Astrocyte (in vitro differentiated cells and primary cell): ENCODE measurements around the gene FAM98C. TPM values are rescaled to one million over a fixed set of nuclear protein-coding genes. Genes with fewer than 3 reads are reported as not detected.

Source experiments
- DNase-seq: peaks from one replicate; pipeline ENCODE4 v3.0.0-alpha.2; 2010; ENCODE audit warnings: low read depth
- FAIRE-seq: peaks from 2 replicates; lab custom pipeline; 2011; peaks lifted over from hg19 to GRCh38; lab: Jason Lieb, UNC
- H2AFZ ChIP-seq: 2 replicates; pipeline ENCODE4 v1.6.0; 2012; ENCODE audit warnings: low read depth, low read length, inconsistent platforms
- H3K27ac ChIP-seq: 2 replicates; pipeline ENCODE4 v1.5.1; 2011; ENCODE audit warnings: low read depth, low read length, inconsistent platforms
- H3K27me3 ChIP-seq: 2 replicates; pipeline ENCODE4 v1.6.0; 2011; ENCODE audit warnings: low read length, inconsistent platforms; ENCODE audit not compliant: insufficient read depth
- H3K36me3 ChIP-seq: 2 replicates; pipeline ENCODE4 v1.5.1; 2011; ENCODE audit warnings: low read length, inconsistent platforms; ENCODE audit not compliant: insufficient read depth
- H3K4me1 ChIP-seq: 2 replicates; pipeline ENCODE4 v1.5.1; 2011; ENCODE audit warnings: low read length, inconsistent platforms; ENCODE audit not compliant: insufficient read depth
- H3K4me2 ChIP-seq: 2 replicates; pipeline ENCODE4 v1.6.0; 2012; ENCODE audit warnings: low read length, inconsistent platforms
- H3K4me3 ChIP-seq: 2 replicates; pipeline ENCODE4 v1.5.1; 2011; ENCODE audit warnings: low read depth, mild to moderate bottlenecking, low read length, inconsistent platforms; ENCODE audit not compliant: insufficient read depth
- H3K79me2 ChIP-seq: 2 replicates; pipeline ENCODE4 v1.6.0; 2012; ENCODE audit warnings: mild to moderate bottlenecking, low read length, inconsistent platforms; ENCODE audit not compliant: insufficient read depth
- H3K9ac ChIP-seq: 2 replicates; pipeline ENCODE4 v1.6.0; 2012; ENCODE audit warnings: mild to moderate bottlenecking, low read length, inconsistent platforms
- H3K9me3 ChIP-seq: 2 replicates; pipeline ENCODE4 v1.5.1; 2012; ENCODE audit warnings: low read depth, mild to moderate bottlenecking, low read length, inconsistent platforms; ENCODE audit not compliant: insufficient read depth
- H4K20me1 ChIP-seq: 2 replicates; pipeline ENCODE4 v1.6.0; 2012; ENCODE audit warnings: low read length, inconsistent platforms; ENCODE audit not compliant: insufficient read depth
- H3K27ac Mint-ChIP-seq: one replicate; pipeline ENCODE4 v1.8.0; 2021; ENCODE audit warnings: mild to moderate bottlenecking, mixed read lengths; ENCODE audit not compliant: unreplicated experiment
- H3K27me3 Mint-ChIP-seq: one replicate; pipeline ENCODE4 v1.8.0; 2021; ENCODE audit warnings: low read depth, mixed read lengths; ENCODE audit not compliant: unreplicated experiment
- H3K36me3 Mint-ChIP-seq: one replicate; pipeline ENCODE4 v1.8.0; 2021; ENCODE audit warnings: low read depth, mixed read lengths; ENCODE audit not compliant: unreplicated experiment
- H3K4me1 Mint-ChIP-seq: one replicate; pipeline ENCODE4 v1.8.0; 2021; ENCODE audit warnings: low read depth, mixed read lengths; ENCODE audit not compliant: unreplicated experiment
- H3K4me3 Mint-ChIP-seq: one replicate; pipeline ENCODE4 v1.8.0; 2021; ENCODE audit warnings: mild to moderate bottlenecking, moderate library complexity, mixed read lengths; ENCODE audit not compliant: unreplicated experiment
- H3K9me3 Mint-ChIP-seq: one replicate; pipeline ENCODE4 v1.8.0; 2021; ENCODE audit warnings: mild to moderate bottlenecking, mixed read lengths; ENCODE audit not compliant: unreplicated experiment
- CTCF ChIP-seq: IDR thresholded peaks from 2 replicates; pipeline ENCODE4 v1.5.1; 2011; ENCODE audit warnings: low read depth, mild to moderate bottlenecking, inconsistent platforms, low read length, moderate library complexity; ENCODE audit not compliant: insufficient read depth
- EZH2 ChIP-seq: IDR thresholded peaks from 2 replicates; pipeline ENCODE4 v1.6.1; 2012; ENCODE audit warnings: mild to moderate bottlenecking, low read length, inconsistent platforms; ENCODE audit not compliant: insufficient read depth
- total RNA-seq: library from RNA; stranded (reverse); gene quantifications from 2 replicates; pipeline ENCODE4 v1.2.1, GENCODE V29; 2021

The FAM98C gene
- total RNA-seq, 1 donor from 2014 or later = 15.0 TPM

GRCh38 chr19:38395381-38396114, 7.3 kb upstream of the FAM98C start:
- Mint-ChIP-seq H3K9me3 (peaks cover 3% of the 10 kb centered on the region), H3K4me3 (no peak overlapping the region), H3K36me3 (peaks cover 23% of the 10 kb centered on the region), H3K27ac (no peak overlapping the region), H3K27me3 (peaks cover 12% of the 10 kb centered on the region), H3K4me1 (peaks cover 20% of the 10 kb centered on the region)
- H4K20me1 ChIP-seq = peaks cover 38% of the 10 kb centered on the region
- H3K4me1 ChIP-seq = peaks cover 15% of the 10 kb centered on the region
- H2AFZ ChIP-seq = no peak overlapping the region
- H3K9ac ChIP-seq = no peak overlapping the region
- TF ChIP-seq CTCF (no peak), EZH2 (no peak)
- H3K4me3 ChIP-seq = no peak overlapping the region
- FAIRE-seq = no peak
- no peak for DNase-seq
- no peak overlapping the region for H3K27ac ChIP-seq
- H3K9me3 ChIP-seq = no peaks in the 10 kb centered on the region
- H3K4me2 ChIP-seq = no peak overlapping the region
- H3K79me2 ChIP-seq = peaks cover 10% of the 10 kb centered on the region
- no peaks in the 10 kb centered on the region for H3K27me3 ChIP-seq
- H3K36me3 ChIP-seq = peaks cover 14% of the 10 kb centered on the region

- H2AFZ ChIP-seq = no peak overlapping the region
- no peak overlapping the region for H3K9ac ChIP-seq
- H3K27me3 ChIP-seq = no peaks in the 10 kb centered on the region
- H3K4me2 ChIP-seq = no peak overlapping the region
- H3K4me1 ChIP-seq = peaks cover 4% of the 10 kb centered on the region
- peaks cover 25% of the 10 kb centered on the region for H4K20me1 ChIP-seq
- DNase-seq (no peak), FAIRE-seq (no peak)
- no peak overlapping the region for H3K4me3 ChIP-seq
- H3K27ac Mint-ChIP-seq = no peak overlapping the region
- H3K9me3 ChIP-seq = no peaks in the 10 kb centered on the region
- no peaks in the 10 kb centered on the region for H3K36me3 ChIP-seq
- no peak overlapping the region for H3K27ac ChIP-seq
- peaks cover 16% of the 10 kb centered on the region for H3K4me1 Mint-ChIP-seq
- H3K79me2 ChIP-seq = peaks cover 5% of the 10 kb centered on the region
- peaks cover 9% of the 10 kb centered on the region for H3K27me3 Mint-ChIP-seq
- no peak overlapping the region for H3K4me3 Mint-ChIP-seq
- peaks cover 3% of the 10 kb centered on the region for H3K9me3 Mint-ChIP-seq
- H3K36me3 Mint-ChIP-seq = peaks cover 13% of the 10 kb centered on the region
- TF ChIP-seq CTCF = no peak
These were observed 3.8 kb upstream of the FAM98C start for GRCh38 chr19:38399081-38399480.

- Histone ChIP-seq H3K4me2 (no peak overlapping the region), H3K27me3 (no peaks in the 10 kb centered on the region), H3K4me3 (no peak overlapping the region), H3K9me3 (no peaks in the 10 kb centered on the region), H3K36me3 (no peaks in the 10 kb centered on the region), H3K27ac (no peak overlapping the region), H2AFZ (no peak overlapping the region), H3K79me2 (peaks cover 8% of the 10 kb centered on the region), H3K4me1 (peaks cover 4% of the 10 kb centered on the region), H4K20me1 (peaks cover 22% of the 10 kb centered on the region), H3K9ac (no peak overlapping the region)
- H3K9me3 Mint-ChIP-seq = peaks cover 3% of the 10 kb centered on the region
- FAIRE-seq (no peak), DNase-seq (no peak)
- peaks cover 11% of the 10 kb centered on the region for H3K36me3 Mint-ChIP-seq
- H3K4me3 Mint-ChIP-seq = no peak overlapping the region
- no peak overlapping the region for H3K27ac Mint-ChIP-seq
- TF ChIP-seq CTCF (no peak), EZH2 (no peak)
- peaks cover 9% of the 10 kb centered on the region for H3K27me3 Mint-ChIP-seq
- peaks cover 16% of the 10 kb centered on the region for H3K4me1 Mint-ChIP-seq
These were observed 3.4 kb upstream of the FAM98C start for GRCh38 chr19:38399537-38399936.
